NOMO-1 (cell line): ENCODE data around the gene TARBP1.
"Not testable (repeated sequence)": the region's sequence is repeated elsewhere in the genome, so short reads cannot be mapped to it uniquely, and the experiment has no call there.

ENCODE experiments used
- DNase-seq, 2 experiments: peaks; one replicate each; lab custom pipeline; 2025; ENCODE audit not compliant: unreplicated experiment in 2 of 2; lab: John Stamatoyannopoulos, UW

Gene TARBP1, protein sequence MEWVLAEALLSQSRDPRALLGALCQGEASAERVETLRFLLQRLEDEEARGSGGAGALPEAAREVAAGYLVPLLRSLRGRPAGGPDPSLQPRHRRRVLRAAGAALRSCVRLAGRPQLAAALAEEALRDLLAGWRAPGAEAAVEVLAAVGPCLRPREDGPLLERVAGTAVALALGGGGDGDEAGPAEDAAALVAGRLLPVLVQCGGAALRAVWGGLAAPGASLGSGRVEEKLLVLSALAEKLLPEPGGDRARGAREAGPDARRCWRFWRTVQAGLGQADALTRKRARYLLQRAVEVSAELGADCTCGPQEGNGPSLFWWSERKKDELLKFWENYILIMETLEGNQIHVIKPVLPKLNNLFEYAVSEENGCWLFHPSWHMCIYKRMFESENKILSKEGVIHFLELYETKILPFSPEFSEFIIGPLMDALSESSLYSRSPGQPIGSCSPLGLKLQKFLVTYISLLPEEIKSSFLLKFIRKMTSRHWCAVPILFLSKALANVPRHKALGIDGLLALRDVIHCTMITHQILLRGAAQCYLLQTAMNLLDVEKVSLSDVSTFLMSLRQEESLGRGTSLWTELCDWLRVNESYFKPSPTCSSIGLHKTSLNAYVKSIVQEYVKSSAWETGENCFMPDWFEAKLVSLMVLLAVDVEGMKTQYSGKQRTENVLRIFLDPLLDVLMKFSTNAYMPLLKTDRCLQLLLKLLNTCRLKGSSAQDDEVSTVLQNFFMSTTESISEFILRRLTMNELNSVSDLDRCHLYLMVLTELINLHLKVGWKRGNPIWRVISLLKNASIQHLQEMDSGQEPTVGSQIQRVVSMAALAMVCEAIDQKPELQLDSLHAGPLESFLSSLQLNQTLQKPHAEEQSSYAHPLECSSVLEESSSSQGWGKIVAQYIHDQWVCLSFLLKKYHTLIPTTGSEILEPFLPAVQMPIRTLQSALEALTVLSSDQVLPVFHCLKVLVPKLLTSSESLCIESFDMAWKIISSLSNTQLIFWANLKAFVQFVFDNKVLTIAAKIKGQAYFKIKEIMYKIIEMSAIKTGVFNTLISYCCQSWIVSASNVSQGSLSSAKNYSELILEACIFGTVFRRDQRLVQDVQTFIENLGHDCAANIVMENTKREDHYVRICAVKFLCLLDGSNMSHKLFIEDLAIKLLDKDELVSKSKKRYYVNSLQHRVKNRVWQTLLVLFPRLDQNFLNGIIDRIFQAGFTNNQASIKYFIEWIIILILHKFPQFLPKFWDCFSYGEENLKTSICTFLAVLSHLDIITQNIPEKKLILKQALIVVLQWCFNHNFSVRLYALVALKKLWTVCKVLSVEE (N-terminal part only)

GRCh38 chr1:234478481-234479309 lies at the start of gene TARBP1:
Gene TARBP1, minus strand, starts transcription at chr1:234479179. Its CDS starts 76 bp downstream, at chr1:234479103.
- DNase-seq = peak; percentile 66 to 85

DNA sequence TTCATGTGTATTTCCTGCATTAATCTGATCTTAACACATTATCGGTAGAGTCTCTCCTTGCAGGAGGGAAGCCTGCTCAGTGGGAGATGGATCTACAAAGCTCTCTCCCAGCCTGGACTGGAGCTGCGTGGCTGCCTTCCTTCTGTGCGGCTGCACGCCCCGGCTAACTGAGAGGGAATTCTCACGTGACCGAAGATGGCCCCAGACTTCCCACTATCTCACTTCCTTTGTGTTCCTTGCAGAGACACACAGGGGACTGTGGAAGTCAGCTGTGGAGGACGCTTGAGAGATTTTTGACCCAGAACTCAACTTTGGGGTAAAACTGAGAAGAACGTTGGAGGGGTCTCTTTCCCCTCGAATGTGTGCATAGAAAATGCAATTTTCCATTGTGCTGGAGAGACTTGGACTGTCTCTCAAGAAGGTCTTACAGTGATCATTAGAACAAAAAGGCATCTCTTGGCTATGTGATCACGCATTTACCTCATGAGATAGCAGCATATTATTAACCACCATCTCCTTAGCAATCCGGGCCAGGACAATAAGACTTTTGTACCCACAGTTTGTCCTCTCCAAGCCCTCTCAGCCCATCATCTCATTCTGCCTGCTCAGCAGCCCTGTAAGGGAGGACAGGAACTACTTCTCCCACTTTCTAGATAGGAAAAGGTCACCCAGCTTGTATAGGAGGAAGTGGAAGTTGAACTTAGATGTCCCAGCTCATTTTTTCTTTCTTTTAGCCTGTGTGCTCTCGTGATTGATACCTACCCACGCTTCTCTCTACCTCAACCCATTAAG lies 49.3 kb upstream of the TARBP1 start:
- DNase-seq = peak in 1 of 2 experiments; percentile 30

DNA sequence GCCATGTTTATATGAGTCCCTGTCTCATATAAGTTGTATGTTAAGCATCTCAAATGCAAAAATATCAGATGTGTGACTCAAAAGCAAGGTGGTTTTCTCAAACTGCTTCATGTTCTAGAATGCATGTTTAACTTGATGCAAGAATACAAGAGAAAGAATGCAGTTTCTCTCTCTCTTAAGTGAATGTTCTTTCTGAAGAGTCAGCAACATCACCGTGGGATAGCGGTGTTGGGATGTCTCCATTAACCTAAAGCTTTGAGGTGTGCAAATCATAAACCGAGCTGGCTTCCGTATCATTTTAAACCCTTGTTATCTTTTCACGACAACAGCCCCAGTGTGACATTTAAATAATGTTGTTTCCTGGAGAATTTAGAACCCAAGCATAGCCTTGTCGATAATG lies 48.4 kb upstream of the TARBP1 start:
- DNase-seq = no peak

GRCh38 chr1:234526922-234527321 lies 47.9 kb upstream of the TARBP1 start:
- no peak for DNase-seq

DNA sequence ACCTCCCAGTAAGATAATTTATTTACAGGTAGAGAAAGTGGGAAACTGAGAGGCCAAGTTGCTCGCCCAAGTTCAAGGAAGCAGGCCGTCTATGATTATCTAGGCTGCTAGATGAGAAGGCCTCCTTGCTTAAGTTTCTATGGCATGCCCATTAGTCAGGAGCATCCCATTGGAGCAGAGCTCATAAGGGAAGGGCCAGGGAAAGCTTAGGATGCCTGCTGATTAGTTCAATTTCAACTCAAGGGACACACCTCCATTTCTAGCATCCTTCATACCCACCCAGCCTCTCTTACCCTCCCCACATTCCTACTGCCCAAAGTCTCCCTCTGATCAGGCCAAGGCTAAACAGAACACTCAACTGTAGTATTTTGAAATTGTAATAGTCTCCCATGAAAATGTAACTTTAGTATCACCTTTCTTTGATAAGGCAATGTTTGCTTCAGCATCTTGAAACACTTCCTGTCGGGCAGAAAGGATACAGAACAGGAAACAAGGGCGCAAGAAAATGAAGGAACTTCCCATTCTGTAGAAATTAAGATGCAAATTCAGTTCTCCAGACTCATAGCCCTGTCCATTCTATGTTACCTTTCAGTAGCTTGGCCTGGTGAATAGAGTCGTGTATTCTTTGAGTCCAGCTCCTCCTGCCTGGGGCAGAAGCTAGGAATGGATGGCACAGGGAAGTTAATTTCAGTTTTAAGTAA lies 46.3 kb upstream of the TARBP1 start:
- peak; percentile 23 to 41 for DNase-seq

DNA sequence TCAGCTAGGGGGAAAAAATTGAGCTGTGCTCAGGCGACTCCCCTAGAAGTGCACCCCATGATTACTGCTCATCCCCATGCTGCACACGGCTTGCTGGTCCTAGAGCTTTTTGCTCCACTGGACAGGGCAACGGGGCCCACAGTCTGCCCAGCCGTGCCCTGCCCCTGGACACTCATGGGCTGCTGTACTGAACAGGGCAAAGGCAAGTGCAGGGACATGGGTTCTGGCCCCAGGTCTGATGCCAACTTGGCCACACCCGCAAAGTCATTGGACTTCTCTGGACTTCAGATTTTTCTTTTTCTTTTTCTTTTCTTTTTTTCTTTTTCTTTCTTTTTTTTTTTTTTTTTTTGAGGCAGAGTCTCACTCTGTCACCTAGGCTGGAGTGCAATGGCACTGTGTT lies 42.9 kb upstream of the TARBP1 start:
- DNase-seq = no peak

DNA sequence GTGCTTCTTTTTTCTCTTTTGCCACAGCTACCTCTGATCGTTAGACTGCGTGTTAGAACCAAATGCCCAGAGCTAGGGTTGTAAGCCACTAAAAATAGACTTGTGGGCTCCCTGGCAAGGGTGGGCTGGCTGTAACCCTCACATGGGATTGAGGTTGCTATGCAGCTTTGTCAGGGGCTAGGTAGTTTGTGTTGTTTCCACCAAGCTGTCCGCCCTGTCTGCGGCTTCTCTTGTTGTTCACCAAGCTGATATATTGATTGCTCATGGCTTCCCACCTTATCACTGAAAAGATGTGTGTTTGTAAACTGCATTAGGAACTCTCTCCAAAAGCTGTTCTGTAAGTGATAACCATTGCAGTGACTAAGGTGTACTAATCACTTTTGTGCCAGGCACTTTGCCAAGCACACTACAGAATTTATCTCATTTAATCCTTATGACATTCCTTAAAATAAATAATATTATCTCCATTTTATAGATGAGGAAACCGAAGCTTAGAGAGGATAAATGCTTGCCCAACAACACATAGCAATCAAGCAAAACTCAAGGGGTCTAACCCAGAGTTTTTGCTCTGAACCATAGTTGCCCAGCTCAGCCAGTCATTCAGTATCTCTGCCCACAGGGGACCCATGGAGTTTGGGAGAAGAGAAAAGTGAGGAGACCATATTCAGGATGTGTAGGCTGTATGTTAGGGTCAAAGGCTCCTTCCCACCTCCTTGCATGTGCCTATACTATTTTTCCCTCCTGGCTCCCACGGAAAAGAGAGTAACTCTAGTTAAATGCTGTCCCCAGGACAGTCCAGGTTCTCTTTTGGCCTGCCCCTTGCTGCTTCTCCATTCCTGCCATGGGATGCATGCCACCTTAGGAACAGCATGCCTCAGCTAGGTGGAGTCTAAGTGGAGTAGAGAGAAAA lies 42.2 kb upstream of the TARBP1 start:
- DNase-seq = no peak

- no peak for DNase-seq
Observed at GRCh38 chr1:234519506-234519905, 40.5 kb upstream of the TARBP1 start.

- no peak for DNase-seq
Observed at GRCh38 chr1:234518876-234519275, 39.9 kb upstream of the TARBP1 start.

DNA sequence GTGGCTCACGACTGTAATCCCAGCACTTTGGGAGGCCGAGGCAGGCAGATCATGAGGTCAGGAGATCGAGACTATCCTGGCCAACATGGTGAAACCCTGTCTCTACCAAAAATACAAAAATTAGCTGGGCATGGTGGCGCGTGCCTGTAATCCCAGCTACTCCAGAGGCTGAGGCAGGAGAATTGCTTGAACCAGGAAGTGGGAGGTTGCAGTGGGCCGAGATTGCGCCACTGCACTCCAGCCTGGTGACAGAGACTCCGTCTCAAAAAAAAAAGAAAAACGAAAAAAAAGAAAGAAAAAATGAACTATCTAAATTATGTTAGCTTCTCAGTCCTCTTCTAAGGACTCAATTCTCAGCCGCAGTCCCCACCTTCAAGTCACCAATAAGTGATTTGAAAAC lies 39.1 kb upstream of the TARBP1 start:
- DNase-seq = not testable (repeated sequence)

DNA sequence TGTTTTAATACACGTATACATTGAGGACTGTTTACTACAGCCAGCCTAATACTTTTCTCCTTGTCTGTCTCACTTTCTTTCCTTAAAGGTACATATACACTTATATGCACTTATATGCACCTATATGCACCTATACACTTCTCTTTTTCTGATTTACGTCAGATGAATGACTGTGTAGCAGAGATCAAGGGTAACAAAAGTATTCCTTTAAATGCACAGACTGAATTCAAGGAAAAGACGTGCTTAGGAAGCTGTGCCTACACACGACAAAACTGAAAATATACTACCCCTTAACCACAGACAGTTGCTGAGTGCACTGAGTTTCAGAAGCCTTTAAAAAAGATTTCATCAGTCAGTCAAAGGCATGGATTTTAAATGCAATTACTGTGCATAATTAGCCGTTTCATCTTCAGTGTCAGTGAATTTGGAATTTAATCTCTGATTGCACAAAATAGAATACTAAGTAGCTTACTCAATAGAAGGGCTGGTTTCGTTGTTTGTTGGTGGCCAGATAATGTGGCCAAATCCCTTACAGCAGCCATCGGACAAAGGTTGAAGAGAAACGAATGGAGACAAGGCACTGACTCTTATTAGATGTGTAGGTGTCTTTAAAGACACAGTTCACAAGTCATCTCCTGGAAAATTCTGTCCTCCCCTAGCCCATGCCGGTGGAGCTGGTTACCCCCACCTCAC lies 38.3 kb upstream of the TARBP1 start:
- peak; percentile 63 to 70 for DNase-seq

DNA sequence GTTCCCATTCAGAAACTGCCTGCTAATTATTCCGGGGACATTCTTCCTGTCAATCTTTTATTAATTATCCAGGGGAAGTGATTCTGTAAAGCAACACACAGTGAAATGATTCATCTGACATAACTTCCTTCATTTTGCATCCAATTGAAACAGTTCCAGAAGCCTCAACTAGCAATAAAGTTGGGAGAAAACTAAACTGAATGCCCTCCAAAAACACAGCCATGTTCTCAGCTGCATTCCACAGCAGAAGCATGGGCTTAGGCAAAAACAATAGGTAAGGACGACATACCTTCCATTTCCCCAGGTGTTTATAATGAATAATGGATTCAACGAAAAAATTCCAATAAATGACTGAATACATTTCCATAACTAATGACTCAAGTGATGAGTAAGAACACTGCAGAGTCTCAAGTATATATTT lies 36.9 kb upstream of the TARBP1 start:
- peak in 1 of 2 experiments; percentile 68 for DNase-seq

DNA sequence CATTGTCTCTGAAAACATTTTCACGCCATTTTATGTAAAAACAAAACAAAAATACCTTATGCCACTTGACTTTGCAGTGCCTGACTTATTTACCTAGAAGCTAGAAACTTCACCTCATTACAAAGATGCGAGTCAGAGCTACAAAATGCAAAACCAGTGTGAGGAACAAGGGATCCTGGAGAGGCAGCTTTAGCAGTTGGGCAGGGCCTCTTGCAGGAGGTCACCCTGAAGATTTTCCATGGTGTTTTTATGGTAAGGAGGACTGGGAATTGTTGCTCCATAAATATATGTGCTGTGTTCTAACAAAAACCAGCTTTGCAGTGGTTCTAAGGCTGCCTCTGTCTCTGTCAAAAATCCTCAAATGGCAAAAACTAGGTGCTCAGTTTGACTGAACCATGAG lies 36.4 kb upstream of the TARBP1 start:
- no peak for DNase-seq

GRCh38 chr1:234512451-234512861 lies 33.5 kb upstream of the TARBP1 start:
- peak; percentile 73 to 80 for DNase-seq

DNA sequence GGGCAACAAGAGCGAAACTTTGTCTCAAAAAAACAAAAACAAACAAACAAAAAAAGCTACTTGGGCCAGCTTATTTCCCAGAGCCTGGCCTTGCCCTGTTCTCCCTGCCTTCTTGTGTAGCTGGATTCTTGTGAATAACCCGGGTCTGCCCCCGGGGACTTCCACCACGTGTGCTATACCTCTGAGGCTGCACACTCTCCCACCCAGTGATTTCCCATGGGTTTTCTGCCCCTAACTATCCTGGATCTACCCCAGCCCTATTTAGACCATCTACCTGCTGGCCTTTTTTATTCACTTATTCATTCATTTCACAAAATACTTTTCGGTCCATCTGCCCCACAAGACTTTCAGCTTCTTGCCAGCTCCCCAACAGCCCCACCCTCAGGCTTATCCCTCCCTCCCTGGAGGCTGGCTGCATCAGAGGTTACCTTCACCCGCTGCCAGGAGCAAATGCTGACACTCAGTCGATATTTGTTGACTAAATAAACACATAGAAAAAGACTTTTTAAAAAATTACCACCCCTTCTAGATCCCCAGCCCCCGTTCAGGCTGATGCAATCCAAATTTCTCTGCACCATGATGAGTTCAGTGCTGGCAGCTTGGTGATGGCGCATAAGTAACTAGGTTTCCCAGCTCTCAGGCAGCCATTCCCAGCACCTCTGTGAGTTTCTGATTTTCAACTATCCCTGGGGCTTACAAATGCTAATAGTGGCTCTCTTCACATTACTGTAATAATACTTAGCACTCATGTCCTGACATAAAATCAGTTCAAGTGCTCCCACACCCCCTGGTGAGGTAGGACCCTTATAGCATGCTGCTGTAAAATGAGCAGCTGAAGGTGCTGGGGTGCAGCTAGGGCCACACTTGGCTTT lies 30.7 kb upstream of the TARBP1 start:
- no peak for DNase-seq
